Stimulated activated CD4-positive, alpha-beta T cell treated with anti-CD3 and anti-CD28 coated beads, Interleukin-12 subunit alpha, Interleukin-12 subunit beta, amount 100 ng/mL, for 4 hours (primary cell): ENCODE results near the gene KARS1.
A peak's percentile ranks its signal among the peaks of the same experiment; 100 is the strongest.
"Not testable (repeated sequence)": the region's sequence is repeated elsewhere in the genome, so short reads cannot be mapped to it uniquely, and the experiment has no call there.

Experiments
- DNase-seq: peaks from one replicate; pipeline ENCODE4 v3.0.0-alpha.2; 2020

The KARS1 gene

GRCh38 chr16:75622761-75623605 is 24.5 kb downstream of the KARS1 start, which contains the start of gene ADAT1:
Gene ADAT1, minus strand, starts transcription at chr16:75623281. Its CDS starts 2,482 bp downstream, at chr16:75620799.
- DNase-seq, result peak; percentile 96

- DNase-seq, result no peak
Observed at GRCh38 chr16:75621170-75621477, 26.3 kb downstream of the KARS1 start.

GRCh38 chr16:75620326-75621169 is 26.9 kb downstream of the KARS1 start:
- DNase-seq, result no peak

DNA sequence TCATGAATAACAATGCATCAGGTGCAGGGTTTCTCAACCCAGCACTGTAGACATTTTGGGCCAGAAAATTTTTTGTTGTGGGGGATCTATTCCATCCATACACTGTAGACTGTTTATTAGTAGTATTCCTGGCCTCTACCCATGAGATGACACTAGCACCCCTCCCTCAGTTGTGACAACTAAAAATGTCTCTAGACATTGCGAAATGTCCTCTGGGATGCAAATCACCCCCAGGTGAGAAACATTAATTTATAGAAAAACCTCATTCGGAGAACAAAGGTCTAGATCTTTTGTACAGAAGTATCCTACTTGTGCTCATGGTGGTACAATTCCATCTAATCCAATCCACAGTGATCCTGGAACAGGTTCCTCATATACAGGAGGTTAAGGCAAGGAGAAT is 28.7 kb downstream of the KARS1 start:
- no peak for DNase-seq

DNA sequence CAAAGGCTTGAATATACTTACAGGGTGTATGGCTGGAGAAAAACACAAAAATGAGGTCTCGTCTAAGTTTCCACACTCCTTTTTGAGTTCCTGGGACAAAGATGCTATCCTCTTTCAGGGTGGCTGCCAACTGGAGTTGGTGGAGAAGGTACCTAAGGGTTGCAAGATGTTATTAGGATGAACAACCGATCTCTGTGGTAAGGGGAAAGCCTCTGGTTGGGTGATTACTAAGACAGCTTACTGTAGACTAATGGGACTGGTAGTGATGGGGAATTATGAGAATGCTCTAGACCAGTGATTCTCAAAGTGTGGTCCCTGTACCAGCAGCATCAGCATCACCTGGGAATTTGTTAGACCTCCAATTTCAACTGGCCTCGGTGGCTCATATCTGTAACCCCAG is 30.3 kb downstream of the KARS1 start:
- no peak for DNase-seq

DNA sequence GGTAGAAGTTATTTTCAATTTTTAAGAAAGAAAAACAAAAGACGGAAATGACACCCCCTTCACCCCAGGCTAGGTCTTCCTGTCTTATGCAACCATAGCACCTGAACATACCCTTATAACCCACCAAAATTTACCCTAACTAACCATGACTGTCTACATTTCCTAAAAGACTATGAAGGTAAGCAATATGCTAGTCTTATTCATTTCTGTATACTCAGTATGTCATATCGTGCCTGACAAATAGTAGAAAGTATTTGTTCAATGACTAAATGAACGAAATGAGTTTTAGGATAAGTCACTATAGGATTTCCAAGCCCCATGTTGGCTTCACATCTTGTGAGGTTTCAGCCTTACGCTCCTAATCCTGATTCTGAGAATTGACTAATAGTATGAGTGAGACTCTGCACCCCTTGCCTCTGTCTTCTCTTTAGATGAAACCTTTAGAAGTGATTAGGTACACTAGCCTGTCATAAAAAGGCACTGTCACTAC is 30.9 kb downstream of the KARS1 start:
- no peak for DNase-seq

DNA sequence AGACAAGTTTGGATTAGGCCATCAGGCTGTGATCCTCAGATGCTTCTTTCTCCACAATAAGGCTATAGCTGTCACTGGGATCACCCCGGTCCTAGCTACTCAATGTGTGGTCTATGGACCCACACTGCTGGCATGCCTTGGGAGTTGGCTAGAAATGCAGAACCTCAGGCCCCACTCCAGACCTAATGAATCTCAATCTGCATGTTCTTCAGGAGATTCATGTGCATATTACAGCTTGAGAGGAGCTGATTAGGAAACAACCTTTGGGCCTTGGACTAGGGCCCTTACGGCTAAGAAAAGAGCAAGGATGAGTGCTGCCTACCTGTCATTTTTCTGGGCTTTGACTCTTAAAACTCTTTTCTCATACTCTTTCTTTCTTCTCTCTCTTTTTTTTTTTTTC is 31.8 kb downstream of the KARS1 start:
- no peak for DNase-seq

GRCh38 chr16:75614066-75614897 is 33.2 kb downstream of the KARS1 start:
- no peak for DNase-seq

- DNase-seq, result no peak
Observed at GRCh38 chr16:75606507-75606906, 41.0 kb downstream of the KARS1 start.

DNA sequence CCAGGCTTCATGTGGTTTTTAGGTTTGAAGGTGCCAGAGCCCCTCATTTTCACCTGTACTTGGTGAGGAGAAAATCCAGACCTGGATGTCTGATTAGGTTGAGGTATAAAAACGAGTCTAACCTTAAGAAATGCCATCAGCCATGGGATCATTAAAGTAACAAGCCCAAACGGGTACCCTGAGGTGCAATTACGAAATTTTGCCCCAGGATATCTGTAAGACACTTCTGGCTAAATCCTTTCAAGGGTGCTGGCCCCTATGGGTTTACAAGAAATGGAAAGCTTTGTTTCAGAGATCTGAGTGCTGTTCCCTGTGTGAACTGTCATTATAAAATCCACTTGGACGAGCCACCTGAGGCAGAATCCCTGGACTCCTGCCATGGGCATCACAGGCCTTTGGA is 44.2 kb downstream of the KARS1 start:
- DNase-seq, result no peak

DNA sequence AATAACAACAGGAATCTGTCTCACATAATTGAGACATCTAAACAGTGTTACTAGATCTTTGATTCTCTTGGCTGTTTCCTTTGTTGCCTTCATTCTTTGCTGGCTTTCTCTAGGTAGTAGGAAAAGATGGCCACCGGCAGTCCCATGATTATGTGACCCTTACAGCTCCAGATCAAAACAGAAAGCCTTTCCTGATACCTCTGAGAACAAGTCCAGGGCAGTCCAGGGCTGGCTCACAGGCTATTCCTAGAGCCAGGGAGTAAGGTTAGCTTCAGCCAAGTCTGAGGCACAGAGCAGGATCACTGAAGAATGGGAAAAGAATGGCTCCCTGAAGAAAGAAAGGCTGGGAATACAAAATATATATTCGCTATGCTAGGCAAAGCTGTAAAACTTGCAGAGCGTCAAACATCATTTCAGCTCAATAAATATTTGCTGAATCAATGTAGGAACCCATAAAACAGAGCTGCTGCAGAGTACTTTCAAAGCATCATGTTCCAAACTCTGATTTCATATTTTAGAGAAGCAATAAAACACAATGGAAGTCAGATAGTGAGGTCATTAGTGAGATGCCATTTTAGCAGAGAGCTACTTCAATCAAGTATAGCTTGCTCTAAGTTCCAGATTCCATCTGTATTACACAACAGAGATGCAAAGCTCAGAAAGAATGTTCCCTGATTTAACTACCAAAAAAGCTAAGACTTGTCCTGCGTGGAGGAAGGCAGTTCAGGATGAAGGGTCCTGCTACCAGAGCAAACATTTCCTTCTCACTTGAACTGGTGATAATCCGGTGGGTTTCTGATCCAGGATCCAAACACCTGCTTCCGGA is 47.8 kb downstream of the KARS1 start:
- DNase-seq, result no peak

DNA sequence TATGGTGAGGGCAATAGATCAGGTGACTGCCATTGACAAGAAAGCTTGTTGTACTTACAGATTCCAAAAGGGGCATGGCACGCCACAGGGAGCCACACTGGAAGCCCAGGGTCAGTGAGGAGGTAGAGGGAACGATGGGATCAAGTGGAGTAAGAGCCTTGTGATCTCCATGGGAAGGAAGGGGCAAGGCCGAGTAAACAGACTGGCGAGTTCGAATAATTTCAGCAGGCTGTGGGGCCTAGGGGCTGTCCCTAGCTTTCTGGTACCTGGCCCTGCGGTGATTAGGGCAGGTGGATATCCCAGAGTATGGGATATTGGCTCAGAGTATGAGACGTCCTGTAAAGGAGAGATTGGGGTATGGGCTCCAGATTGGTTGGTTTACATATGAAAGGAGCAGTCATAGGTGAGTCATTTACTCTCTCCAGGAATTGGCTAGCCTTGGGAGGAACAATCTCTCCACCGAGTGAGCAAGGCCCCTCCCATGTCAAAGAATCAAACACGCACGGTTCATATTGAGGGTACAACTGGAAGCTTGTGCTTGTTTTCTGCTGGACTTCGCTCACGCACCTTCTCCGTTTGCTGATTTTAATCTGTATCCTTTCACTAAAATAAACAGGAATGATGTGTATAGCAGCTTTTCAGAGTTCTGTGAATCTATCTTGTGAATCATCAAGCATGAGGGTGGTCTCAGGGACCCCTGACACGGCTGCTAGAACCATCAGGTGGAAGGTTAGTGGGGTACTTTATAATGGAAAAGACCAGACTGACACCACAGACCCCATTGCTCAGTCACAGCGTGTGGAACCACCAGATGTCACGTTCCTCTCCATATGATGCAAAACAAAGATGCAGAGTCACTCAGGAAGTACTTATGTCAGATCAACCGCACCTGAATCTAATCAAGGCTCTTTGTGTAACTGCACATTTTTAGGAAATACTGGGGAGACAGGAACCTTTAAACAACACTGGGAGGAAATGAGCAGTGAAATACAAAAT is 53.3 kb downstream of the KARS1 start:
- no peak for DNase-seq

GRCh38 chr16:75593308-75593707 is 54.2 kb downstream of the KARS1 start:
- no peak for DNase-seq

- DNase-seq, result not testable (repeated sequence)
Observed at GRCh38 chr16:75591927-75592326, 55.5 kb downstream of the KARS1 start.

GRCh38 chr16:75590920-75591843 is 56.3 kb downstream of the KARS1 start:
- DNase-seq, result no peak

GRCh38 chr16:75589306-75589705 is 58.2 kb downstream of the KARS1 start:
- DNase-seq, result no peak

DNA sequence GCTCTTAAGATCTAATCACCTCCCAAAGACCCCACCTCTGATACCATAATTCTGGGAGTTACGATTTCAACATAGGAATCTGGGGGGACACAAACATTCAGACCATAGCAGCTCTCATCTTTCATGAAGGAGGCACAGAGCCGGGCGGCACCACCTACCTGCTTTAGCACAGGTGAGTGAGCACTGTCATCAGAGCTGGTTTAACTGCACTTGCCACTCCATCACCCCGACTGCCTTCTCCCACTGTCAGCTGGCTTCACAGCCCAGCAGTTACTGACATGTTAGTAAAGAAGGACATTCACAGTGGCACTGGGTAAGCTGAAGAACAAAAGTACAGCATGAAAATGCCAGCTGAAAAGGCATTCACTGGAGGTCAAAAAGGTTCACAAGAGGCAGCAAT is 58.7 kb downstream of the KARS1 start:
- DNase-seq, result no peak

DNA sequence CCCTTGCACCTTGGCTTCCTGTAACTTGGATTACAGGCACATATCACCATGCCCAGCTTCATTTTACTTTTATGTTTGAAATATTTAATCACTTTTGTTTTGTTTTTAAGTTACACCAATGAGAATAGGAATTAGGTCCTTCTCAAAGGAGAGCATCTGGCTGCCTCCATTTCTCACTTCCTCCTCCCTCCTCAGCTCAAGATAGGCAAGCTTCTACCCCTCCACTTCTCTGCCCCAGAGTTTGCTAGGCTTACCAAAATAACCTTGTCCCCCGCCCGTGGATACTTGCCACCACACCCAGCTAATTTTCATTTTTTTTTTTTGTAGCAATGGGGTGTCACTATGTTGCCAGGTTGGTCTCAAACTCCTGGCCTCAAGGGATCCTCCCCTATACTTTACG is 63.4 kb downstream of the KARS1 start:
- no peak for DNase-seq

GRCh38 chr16:75579281-75579834 is 68.1 kb downstream of the KARS1 start:
- DNase-seq, result no peak
